ENCODE measurements around the gene SEC61B. TPM values are rescaled to one million over a fixed set of nuclear protein-coding genes. Genes with fewer than 3 reads are reported as not detected.

Gene SEC61B
- total RNA-seq, 3 donors from 2014 or later, result 86.3 to 121 (median 92.9) TPM

- TF ChIP-seq POLR2AphosphoS5 (IDR thresholded peaks at IDR 0.05) (no peak), CTCF (IDR thresholded peaks at IDR 0.05) (no peak), POLR2A (IDR thresholded peaks at IDR 0.05) (no peak)
- intact Hi-C loops (cut with DNase I; ENCODE audit: low total_unique reads), result no loop called here
- DNase-seq (ENCODE audit: low spot score in 2 of 2), result no peak
- Histone ChIP-seq H3K4me1 (peaks cover 0 to 6% of the 10 kb centered on the region in 2 donors), H3K4me3 (no peak overlapping the region), H3K27ac (no peak overlapping the region), H3K36me3 (no peaks in the 10 kb centered on the region), H3K9me3 (no peaks in the 10 kb centered on the region), H3K27me3 (no peaks in the 10 kb centered on the region)
These were observed 36.1 kb upstream of the SEC61B start for GRCh38 chr9:99185934-99186333.

DNA sequence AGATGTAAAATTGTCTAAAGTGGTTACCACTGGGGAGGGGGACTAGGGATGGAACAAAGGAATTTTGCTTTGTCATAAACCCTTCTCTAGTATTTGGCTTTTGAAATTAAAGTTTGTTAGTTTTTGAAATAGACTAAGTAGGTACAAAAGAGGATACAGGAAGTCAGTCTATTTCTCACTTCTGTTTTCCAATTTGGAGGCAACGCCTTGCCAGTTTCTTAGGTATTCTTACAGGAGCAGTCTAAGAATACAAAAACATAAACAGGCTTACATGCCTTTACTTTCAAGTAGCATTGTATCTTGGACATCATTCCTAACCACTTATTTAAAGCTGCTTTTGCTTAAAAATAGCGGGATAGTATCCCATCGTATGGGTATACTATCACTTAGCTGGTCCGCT lies 34.8 kb upstream of the SEC61B start:
- Histone ChIP-seq H3K27ac (no peak overlapping the region), H3K27me3 (no peaks in the 10 kb centered on the region), H3K9me3 (no peaks in the 10 kb centered on the region), H3K36me3 (no peaks in the 10 kb centered on the region), H3K4me1 (peaks cover 0 to 6% of the 10 kb centered on the region in 2 donors), H3K4me3 (no peak overlapping the region)
- no peak for DNase-seq (ENCODE audit: low spot score in 2 of 2)
- intact Hi-C loops (cut with DNase I; ENCODE audit: low total_unique reads), result no loop called here
- TF ChIP-seq CTCF (IDR thresholded peaks at IDR 0.05) (no peak), POLR2A (IDR thresholded peaks at IDR 0.05) (no peak), POLR2AphosphoS5 (IDR thresholded peaks at IDR 0.05) (no peak)

GRCh38 chr9:99189186-99189585 lies 32.9 kb upstream of the SEC61B start:
- H3K36me3 ChIP-seq, result no peaks in the 10 kb centered on the region
- no peak overlapping the region for H3K4me3 ChIP-seq
- TF ChIP-seq CTCF (IDR thresholded peaks at IDR 0.05) (no peak), POLR2A (IDR thresholded peaks at IDR 0.05) (no peak), POLR2AphosphoS5 (IDR thresholded peaks at IDR 0.05) (no peak)
- DNase-seq (ENCODE audit: low spot score in 2 of 2), result no peak
- H3K9me3 ChIP-seq, result no peaks in the 10 kb centered on the region
- H3K27me3 ChIP-seq, result no peaks in the 10 kb centered on the region
- intact Hi-C loops (cut with DNase I; ENCODE audit: low total_unique reads), result no loop called here
- H3K4me1 ChIP-seq, result peaks cover 0 to 6% of the 10 kb centered on the region in 2 donors
- no peak overlapping the region for H3K27ac ChIP-seq

- Histone ChIP-seq H3K9me3 (no peaks in the 10 kb centered on the region), H3K27ac (no peak overlapping the region), H3K27me3 (no peaks in the 10 kb centered on the region), H3K4me3 (no peak overlapping the region), H3K4me1 (no peaks in the 10 kb centered on the region), H3K36me3 (no peaks in the 10 kb centered on the region)
- intact Hi-C loops (cut with DNase I; ENCODE audit: low total_unique reads), result no loop called here
- DNase-seq (ENCODE audit: low spot score in 2 of 2), result no peak
- no peak for TF ChIP-seq POLR2A (IDR thresholded peaks at IDR 0.05)
- no peak for TF ChIP-seq POLR2AphosphoS5 (IDR thresholded peaks at IDR 0.05)
- no peak for TF ChIP-seq CTCF (IDR thresholded peaks at IDR 0.05)
These were observed 32.0 kb upstream of the SEC61B start for GRCh38 chr9:99189887-99190596.

DNA sequence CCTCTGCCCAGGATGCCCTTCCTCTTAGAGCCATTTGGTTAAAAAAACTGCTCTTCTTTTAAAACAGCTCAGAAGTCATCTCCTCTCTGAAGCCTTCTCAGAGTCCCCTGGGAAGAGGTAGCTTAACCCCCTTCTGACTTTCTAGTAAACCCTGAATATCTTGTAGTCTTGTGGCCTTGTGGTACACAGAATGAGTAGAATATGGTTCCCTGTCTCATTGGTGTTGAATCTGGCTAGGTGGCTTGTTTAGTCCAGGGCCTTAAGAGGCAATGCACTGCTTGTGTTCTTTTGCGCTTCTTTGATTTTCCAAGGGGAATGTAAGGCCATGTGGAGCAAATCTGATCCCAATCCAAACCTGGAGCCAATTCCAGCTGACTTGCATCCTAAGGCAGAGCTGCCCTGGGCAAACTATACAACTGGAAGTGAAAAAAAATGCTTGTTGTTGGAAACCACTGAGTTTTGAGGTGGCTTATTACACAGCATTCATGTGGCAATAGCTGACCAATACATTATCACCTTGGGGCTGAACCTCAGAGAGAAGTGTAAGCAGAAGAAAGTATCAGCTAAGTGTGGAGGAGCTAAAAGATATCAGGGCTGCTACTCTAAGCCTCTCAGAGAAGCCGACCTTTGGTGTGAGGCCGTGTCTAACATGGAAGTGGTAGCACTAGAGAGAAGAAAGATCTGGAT lies 31.3 kb upstream of the SEC61B start:
- intact Hi-C loops (cut with DNase I; ENCODE audit: low total_unique reads), result no loop called here

More for the DNA sequence above, 31.3 kb upstream of the SEC61B start:
- Histone ChIP-seq H3K4me1 (no peaks in the 10 kb centered on the region), H3K27ac (no peak overlapping the region), H3K9me3 (no peaks in the 10 kb centered on the region), H3K36me3 (no peaks in the 10 kb centered on the region), H3K4me3 (no peak overlapping the region), H3K27me3 (no peaks in the 10 kb centered on the region)
- TF ChIP-seq CTCF (IDR thresholded peaks at IDR 0.05), result no peak
- TF ChIP-seq POLR2AphosphoS5 (IDR thresholded peaks at IDR 0.05), result no peak
- TF ChIP-seq POLR2A (IDR thresholded peaks at IDR 0.05), result no peak
- DNase-seq (ENCODE audit: low spot score in 2 of 2), result no peak
